ENCODE results near the gene INPP5F.
"Not testable (repeated sequence)": the region's sequence is repeated elsewhere in the genome, so short reads cannot be mapped to it uniquely, and the experiment has no call there.

INPP5F gene

GRCh38 chr10:119706521-119707278, 19.1 kb upstream of the INPP5F start:
- no peak for DNase-seq (ENCODE audit: low read depth in 3 of 3, low spot score in 1 of 3)

GRCh38 chr10:119707331-119707730, 18.5 kb upstream of the INPP5F start:
- not testable (repeated sequence) for DNase-seq (ENCODE audit: low read depth in 3 of 3, low spot score in 1 of 3)

GRCh38 chr10:119710935-119711334, 14.9 kb upstream of the INPP5F start:
- DNase-seq (ENCODE audit: low read depth in 3 of 3, low spot score in 1 of 3) = not testable (repeated sequence)

- no peak for DNase-seq (ENCODE audit: low read depth in 3 of 3, low spot score in 1 of 3)
Measured at GRCh38 chr10:119713744-119714483, 11.9 kb upstream of the INPP5F start.

DNA sequence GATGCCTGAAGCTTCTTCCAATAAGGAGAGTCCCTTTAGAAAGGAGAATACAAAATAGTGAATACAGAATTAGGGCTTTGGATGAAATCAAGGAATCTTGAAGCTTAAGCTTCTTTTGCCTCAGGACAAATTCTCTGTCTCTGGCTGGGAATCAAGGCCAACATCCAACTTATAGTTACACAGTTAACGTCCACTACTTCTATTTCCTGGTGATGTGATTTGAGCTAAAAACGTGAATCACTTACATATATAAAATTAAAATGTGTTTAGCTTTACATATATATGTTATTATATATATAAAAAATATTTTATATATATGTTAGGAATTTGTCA, 11.4 kb upstream of the INPP5F start:
- no peak for DNase-seq (ENCODE audit: low read depth in 3 of 3, low spot score in 1 of 3)

- DNase-seq (ENCODE audit: low read depth in 3 of 3, low spot score in 1 of 3) = no peak
Measured at GRCh38 chr10:119715628-119716505, 10.0 kb upstream of the INPP5F start.

GRCh38 chr10:119723161-119723560, 2.7 kb upstream of the INPP5F start:
- no peak for DNase-seq (ENCODE audit: low read depth in 3 of 3, low spot score in 1 of 3)

- no peak for DNase-seq (ENCODE audit: low read depth in 3 of 3, low spot score in 1 of 3)
Measured at GRCh38 chr10:119723624-119724023, 2.2 kb upstream of the INPP5F start.

- no peak for DNase-seq (ENCODE audit: low read depth in 3 of 3, low spot score in 1 of 3)
Measured at GRCh38 chr10:119724593-119725516, 995 bp upstream of the INPP5F start.

GRCh38 chr10:119725517-119725827, 378 bp upstream of the INPP5F start:
- no peak for DNase-seq (ENCODE audit: low read depth in 3 of 3, low spot score in 1 of 3)

DNA sequence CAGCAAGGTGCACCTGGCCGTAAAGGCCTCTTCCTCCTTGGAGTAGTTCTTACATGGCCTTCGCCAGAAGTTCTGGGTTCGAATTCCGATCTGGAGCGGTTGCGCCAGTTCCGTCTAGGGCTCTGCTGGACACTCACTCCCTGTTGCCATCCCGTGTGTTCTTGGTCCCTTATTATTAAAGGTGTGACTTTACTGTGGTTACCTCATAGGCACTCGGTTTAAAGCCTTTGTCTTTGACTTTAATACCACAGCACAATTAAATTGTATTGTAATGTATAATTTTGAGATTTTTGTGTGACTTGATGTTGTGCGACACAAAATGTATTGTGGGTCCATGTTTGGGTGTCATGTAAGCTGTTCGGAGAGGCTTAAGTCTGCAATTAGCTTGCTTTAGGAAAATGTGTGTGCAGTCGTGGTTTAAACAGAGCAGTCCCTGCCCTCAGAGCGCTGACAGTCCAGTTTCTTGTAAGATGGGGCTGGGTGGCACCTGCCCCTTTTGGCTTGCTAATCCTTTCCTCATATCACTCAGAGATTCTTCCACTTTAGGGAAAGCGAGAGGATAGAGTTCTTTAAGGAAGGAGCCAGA, 919 bp downstream of the INPP5F start:
- DNase-seq (ENCODE audit: low read depth in 3 of 3, low spot score in 1 of 3) = no peak

DNA sequence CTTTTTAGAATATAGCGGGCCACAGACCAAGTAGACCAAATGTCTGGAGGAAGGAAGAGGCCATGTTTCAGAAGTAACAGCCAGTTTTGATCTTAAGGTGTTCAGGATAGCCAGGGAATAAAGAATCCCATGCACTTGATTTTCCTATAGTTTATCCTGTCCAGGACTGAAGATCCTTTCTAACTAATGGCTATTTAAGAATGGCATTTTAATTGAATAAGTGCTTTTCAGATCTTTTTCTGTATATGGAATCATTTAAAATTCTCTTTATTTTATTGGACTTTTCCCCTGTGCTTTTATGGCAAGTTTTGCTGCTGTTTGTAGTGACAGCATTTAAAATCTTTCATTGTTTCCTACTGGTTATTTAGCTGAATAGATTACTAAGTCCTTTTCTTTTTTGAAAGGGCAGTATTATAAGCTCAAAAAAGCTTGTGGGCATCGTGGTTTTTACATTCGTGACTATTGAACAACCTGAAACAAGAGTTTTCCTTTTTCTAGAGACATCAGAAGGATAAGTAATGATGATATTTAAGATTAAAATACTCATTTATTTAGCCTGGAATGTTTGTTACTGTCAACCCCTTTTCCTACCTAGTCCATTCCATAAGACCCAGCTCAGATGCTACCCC, 2.4 kb downstream of the INPP5F start:
- DNase-seq (ENCODE audit: low read depth in 3 of 3, low spot score in 1 of 3) = no peak

- no peak for DNase-seq (ENCODE audit: low read depth in 3 of 3, low spot score in 1 of 3)
Measured at GRCh38 chr10:119734396-119735332, 8.8 kb downstream of the INPP5F start.

DNA sequence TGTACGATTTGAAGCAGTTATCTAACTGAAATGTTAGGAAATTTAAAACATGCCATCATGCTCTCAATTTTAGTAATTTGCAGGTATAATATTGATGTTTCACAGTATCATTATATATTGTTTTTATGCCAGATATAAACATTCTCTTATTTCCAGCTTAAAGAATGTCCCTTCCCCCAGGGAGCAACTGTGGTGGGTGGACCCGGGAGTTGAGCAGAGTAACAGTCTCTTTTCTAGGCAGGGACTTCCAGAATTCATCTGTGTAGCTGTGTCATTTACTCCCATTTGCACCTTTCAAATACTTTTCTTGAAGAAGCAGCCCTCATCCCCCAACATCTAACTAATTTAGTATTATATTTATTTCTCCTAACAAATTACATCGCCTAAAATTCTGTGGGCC, 9.6 kb downstream of the INPP5F start:
- DNase-seq (ENCODE audit: low read depth in 3 of 3, low spot score in 1 of 3) = no peak

DNA sequence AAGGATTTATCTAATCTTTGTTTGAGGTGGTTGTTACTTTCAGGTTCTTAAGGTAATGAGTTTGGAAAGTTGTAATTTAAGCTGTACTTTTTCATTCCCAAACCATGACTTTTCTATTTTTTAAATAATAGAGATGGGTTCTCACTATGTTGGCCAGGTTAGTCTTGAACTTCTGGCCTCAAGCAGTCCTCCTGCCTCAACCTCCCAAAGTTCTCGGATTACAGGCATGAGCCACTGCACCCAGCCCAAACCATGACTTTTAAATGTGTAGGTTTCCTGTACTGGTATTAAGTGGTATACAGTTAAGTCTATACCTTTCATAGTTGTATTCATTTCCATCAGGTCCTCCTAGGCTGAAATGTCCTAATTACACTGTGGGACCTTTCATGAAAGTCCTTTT, 10.4 kb downstream of the INPP5F start:
- no peak for DNase-seq (ENCODE audit: low read depth in 3 of 3, low spot score in 1 of 3)

DNA sequence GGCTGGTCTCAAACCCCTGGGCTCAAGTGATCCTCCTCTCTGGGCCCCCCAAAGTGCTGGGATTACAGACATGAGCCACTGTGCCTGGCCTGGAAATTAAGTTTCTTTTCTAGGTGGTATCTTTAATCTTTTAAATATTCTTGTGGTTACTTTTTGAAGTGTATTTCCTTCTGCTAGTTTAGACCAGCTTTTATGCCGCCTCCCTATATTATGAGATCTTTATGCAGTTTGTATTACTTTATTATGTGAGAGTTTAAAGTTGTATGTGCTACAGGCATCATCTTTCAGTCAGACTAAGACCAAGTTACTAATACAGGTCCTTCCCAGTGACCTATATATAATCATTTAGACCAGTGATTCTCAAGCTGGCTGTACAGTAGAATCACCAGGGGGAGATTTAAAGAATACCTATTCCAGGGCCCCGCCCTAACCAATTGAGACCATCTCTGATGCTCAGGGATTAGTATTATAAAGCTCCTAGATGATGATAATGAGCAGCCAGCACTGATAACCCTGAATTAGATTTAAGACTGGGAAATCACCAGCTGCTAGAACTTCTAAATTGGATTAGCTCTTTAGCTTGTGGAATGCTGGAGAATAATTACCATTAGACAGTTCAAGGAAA, 11.3 kb downstream of the INPP5F start:
- DNase-seq (ENCODE audit: low read depth in 3 of 3, low spot score in 1 of 3) = no peak

- DNase-seq (ENCODE audit: low read depth in 3 of 3, low spot score in 1 of 3) = no peak
Measured at GRCh38 chr10:119737823-119738222, 12.0 kb downstream of the INPP5F start.

GRCh38 chr10:119738962-119739361, 13.1 kb downstream of the INPP5F start:
- no peak for DNase-seq (ENCODE audit: low read depth in 3 of 3, low spot score in 1 of 3)

DNA sequence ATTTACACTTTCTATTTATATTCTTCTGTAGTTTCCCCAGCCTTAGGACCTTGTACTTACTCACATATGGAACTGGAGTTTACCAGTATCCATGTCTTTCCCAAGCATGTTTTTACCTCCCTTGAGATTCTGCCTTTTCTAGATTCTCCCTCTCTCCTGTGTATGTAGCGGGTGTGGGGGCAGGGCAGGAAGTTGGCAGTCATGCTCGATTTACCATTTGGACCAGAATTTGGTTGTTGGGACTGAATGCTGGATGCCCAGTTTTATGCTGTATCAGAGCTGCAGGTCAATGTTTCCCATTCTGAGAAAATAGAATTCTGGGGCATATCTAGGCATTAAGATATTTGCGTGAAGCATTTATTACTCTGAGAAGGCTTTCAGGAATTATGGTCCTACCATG, 14.2 kb downstream of the INPP5F start:
- no peak for DNase-seq (ENCODE audit: low read depth in 3 of 3, low spot score in 1 of 3)
